NCI-H2029 treated with DMSO at 0.1 percent for 48 hours (cell line): ENCODE data around the gene APOC3.

ENCODE experiments used
- DNase-seq: peaks from one replicate; lab custom pipeline; 2025; lab: John Stamatoyannopoulos, UW

The APOC3 gene

DNA sequence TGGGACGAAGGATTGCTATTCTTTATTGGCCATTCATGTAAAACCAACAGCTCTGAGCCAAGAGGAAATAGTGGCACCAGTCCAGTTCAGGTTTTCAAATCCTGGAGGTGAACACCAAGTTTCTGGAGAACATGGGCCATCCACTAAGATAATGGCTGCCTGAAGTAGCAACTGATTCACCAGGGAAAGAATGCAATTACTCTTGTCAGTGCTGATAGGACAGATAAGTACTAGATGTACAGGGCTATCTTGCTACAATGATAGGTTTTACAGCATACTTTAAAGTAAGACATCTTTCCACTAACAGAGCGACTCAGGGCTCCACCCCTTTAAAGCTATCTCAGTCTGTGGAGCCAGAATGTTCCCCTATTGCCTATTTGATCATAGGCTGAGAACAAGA lies 44.5 kb downstream of the APOC3 start:
- no peak for DNase-seq

DNA sequence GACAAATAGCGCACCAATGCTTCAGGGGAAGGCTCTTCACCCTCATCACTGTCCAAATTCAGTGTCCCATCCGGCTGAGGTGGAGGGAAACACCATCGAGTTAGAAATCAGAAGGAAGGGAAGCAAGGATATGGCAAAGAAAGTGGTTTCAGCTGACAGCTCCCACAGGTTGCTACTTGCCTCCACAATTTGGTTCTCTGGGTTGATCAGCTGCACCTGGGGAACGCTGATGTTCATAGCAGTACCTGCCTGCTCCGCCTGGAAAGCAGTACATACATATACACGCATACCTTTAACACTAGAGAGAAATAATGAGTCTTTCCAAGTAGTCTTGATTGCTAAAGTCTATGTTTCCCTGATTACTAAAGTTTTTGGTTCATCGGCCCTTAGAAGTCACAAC lies 45.5 kb downstream of the APOC3 start:
- no peak for DNase-seq

DNA sequence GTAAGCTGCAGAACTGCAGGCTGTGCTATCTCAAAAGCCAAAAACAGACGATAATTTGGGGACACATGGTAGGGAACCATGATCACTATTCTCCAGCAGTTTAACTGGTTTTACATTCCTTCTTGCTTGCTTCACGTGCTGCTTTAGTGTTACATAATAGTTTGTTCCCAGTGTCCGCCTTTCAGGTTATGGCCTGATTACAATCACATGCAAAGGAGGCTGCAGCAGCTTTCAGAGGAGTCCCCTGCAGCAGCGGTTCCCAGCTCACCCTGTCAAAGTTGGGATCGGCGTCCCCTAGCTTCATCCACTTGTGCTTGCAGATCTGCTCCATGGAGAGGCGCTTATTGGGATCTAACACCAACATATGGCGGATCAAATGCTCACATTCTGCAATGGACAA lies 46.9 kb downstream of the APOC3 start:
- no peak for DNase-seq

DNA sequence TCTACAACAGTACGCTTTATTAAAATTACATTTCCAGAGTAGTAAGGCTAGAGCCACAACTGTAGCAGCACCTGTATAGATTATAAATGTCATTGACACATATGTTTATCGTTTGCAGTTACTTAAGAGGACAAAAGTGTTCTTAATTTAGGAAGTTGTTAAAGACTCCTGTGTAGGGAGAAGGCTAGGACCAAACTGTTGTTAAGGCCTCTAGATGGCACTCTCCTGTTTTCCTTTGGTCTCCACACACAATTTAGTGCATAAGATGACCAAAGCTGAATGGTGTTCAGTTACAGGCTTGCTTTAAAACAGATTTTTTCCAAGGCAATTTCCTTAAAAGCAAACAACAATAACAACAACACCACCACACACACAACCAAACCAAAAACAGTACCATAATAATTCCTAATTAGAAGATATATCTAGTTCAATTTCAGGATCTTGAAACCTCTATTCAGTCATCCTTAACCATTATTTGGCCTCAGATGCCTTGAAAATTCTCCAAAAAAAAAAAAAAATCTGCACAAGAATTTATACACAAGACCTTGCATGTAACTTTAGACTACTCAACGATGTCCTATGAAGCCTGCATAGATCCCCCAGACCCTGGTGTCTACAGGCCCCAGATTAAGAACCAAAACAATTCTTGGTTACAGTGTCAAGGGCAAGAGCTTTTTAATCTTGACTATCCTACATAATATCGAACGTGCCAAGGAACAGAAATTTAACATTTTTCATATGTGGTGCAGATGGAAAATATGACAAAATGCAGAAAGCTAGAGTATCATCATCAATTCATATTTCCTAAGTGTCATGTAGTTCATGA lies 50.3 kb downstream of the APOC3 start:
- peak; percentile 31 for DNase-seq

DNA sequence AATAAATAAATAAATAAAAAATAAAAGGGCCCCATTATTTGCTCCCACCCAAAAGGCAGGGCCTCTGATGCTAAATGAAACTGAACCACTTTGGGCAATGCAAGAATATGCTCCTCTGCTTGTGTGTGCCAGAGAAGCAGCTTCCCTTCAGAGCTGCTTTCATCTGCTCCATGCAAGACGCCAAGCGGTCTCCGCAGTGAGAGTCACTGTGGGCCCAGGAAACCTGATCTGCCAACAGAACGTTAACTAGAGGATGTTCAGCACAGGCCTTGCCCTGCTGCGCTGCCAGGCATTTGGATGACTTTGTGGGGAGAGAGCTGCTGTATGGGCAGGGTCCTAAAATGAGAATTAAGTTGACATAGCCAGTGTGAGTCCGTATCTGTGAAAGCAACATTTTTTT lies 51.4 kb downstream of the APOC3 start:
- no peak for DNase-seq

DNA sequence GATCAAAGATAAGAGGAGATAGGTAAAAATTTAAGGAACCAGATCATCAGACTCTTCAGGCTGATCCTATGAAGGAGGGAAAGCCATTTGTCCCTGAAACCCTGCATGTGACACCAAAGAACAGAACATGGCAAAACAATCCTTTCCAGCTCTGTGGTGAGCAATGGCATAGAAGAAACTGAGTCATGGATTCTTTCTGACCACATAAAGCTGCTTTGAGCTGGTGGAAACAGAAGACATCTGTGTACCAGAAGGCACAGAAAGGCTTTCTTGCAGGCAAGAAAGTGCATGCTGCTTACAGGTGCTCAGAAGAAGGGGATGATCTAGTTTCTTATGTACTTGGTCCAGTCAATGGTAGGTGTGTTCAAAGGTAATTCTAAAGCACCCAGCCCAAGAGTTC lies 52.7 kb downstream of the APOC3 start:
- no peak for DNase-seq
